GM21528 (cell line): ENCODE results near the gene MAK.
A peak's percentile ranks its signal among the peaks of the same experiment; 100 is the strongest.
"Not testable (repeated sequence)": the region's sequence is repeated elsewhere in the genome, so short reads cannot be mapped to it uniquely, and the experiment has no call there.

ENCODE experiments used
- ATAC-seq: cut with Tn5 transposase; IDR thresholded peaks from one replicate; pipeline ENCODE4 v1.9.1; 2021; ENCODE audit warnings: mild to moderate bottlenecking, moderate library complexity; ENCODE audit not compliant: unreplicated experiment, low FRiP score

The MAK gene

GRCh38 chr6:10733863-10734262, 104.5 kb downstream of the MAK start:
- no peak for ATAC-seq

- no peak for ATAC-seq
Measured at GRCh38 chr6:10733151-10733715, 105.1 kb downstream of the MAK start.

GRCh38 chr6:10730254-10730653, 108.1 kb downstream of the MAK start:
- ATAC-seq = no peak

- no peak for ATAC-seq
Measured at GRCh38 chr6:10725716-10726115, 112.6 kb downstream of the MAK start.

- ATAC-seq = no peak
Measured at GRCh38 chr6:10725044-10725443, 113.3 kb downstream of the MAK start.

GRCh38 chr6:10723567-10723881, 114.8 kb downstream of the MAK start:
- ATAC-seq = no peak

GRCh38 chr6:10722820-10723566, 115.3 kb downstream of the MAK start, which contains the start of gene TMEM14C:
TMEM14C (plus strand) TSS chr6:10723070; CDS start chr6:10724614, 1,544 bp downstream.
- ATAC-seq = peak; percentile 99

GRCh38 chr6:10722570-10722819, 115.8 kb downstream of the MAK start:
- no peak for ATAC-seq

- ATAC-seq = no peak
Measured at GRCh38 chr6:10721850-10722569, 116.3 kb downstream of the MAK start.

- not testable (repeated sequence) for ATAC-seq
Measured at GRCh38 chr6:10720960-10721849, 117.1 kb downstream of the MAK start.

- ATAC-seq = no peak
Measured at GRCh38 chr6:10720265-10720959, 117.9 kb downstream of the MAK start.

GRCh38 chr6:10719964-10720264, 118.4 kb downstream of the MAK start:
- ATAC-seq = no peak

- ATAC-seq = no peak
Measured at GRCh38 chr6:10719296-10719963, 118.9 kb downstream of the MAK start.

GRCh38 chr6:10713962-10714361, 124.4 kb downstream of the MAK start:
- no peak for ATAC-seq
